ENCODE data around the gene RASA2.
"Not testable (repeated sequence)": the region's sequence is repeated elsewhere in the genome, so short reads cannot be mapped to it uniquely, and the experiment has no call there.

RASA2 gene

DNA sequence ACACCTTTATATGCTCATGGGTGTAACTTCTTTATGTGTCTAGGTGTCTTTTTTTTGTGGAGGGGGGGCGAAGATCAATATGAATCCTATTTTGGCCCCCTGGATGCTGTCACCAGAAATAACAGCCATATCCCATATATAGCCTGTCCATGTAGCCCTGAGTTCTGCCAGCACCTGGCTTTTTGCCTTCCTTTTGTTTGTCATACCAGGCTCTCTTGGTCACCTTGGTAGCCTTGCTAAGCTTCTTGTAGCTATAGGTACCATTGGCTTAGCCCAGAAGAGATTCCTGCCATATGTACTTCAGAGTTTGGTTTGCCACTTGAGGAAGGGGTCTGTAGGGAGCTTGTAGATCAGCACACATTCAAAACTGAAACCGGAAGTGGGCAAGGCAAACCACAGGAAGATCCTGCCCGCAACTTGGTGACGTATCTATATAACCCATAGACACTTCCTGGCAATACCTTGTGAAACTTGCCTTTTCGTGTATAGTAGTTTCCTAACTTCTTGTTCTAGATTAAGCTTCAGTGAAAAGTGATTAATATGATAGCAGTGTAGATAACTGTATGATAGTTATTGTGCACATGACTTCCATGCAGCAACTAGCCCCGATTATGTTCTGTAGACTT is 11.9 kb downstream of the RASA2 start:
- DNase-seq = no peak

DNA sequence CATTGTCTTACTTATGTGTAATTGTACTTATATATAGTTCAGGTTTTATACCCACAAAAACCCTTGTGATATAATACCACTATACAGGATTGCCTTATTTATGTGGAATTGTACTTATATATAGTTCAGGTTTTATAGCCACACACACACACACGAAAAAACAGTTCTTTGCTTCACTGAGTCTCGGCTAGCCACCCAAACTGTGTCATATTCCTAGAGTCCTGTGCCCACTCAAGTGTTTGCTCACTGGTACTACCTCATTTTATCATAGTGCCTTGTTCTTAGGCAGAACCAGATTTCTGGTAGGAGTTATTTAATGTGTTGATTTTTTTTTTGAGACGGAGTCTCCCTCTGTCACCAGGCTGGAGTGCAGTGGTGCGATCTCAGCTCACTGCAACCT is 12.5 kb downstream of the RASA2 start:
- no peak for DNase-seq

DNA sequence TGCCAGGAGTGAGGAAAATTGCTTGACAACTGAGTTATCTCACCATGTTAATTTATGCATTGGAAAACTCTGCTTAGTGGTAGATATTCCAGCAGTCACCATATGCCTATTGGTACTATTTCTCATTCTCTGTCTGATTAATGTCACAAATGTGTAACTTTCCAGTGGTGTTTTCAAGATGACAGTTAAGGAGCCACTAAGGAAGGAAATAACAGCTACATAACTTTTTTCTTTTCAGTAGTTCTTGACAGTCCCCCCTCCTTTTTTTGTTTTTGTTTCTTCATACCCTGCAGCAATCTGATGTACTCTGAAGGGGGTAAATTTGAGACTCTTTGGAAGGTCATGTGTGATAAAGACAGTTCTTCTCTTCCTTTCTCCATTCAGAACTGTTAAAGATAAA is 13.1 kb downstream of the RASA2 start:
- no peak for DNase-seq

DNA sequence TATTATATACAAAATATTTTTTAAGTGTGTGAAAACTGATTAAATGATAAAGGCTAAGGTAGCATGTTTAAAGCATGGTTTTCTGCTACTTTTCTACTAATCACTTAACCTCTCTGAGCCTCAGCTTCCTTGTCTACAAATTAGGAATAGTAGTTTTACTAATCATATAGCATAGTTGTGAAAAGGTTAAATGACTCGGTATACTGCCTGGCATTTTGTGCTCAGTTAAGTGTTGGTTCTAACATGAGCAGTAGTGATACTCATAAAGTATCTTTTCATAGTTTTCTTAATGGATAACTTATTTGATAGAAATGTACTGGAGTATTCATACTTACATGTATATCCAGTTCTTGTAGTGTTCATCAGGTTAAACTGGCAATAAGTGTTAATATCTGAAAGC is 13.6 kb downstream of the RASA2 start:
- no peak for DNase-seq

DNA sequence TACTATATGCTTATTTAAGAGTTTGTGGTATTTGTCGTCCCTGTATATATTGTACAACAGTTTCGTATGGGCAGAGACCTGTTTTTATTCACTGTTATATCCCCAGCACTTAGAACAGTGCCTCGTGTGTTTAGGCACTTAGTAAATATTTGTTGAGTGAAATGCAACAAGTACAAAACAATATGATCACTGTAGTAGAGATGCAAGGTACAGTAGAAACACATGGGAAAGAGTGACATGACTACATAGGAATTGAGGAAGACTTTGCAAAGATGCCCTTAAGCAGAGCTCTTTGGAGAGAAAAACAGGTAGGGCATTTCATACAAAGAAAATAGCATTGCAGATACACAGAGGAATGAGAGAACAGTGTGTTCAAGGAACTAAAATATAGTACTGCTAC is 18.3 kb downstream of the RASA2 start:
- no peak for DNase-seq

DNA sequence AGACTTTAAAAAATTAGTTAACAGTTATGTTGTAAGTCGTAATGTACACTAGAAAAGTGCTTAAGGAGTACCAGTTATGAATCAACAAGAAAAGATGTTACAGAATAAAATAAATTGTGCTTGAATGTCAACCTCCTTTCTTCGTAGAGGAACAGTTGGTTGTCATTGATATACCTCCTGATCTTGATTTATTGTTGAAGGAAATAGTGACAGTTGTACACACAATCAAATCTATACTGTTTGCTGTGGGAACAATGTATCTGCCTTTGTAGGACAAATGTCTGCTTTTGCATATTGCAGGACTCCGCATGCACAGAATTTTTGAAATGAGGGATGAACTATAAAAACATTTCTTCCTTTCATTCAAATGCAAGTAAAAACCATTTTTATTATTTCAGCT is 19.2 kb downstream of the RASA2 start:
- DNase-seq = no peak

DNA sequence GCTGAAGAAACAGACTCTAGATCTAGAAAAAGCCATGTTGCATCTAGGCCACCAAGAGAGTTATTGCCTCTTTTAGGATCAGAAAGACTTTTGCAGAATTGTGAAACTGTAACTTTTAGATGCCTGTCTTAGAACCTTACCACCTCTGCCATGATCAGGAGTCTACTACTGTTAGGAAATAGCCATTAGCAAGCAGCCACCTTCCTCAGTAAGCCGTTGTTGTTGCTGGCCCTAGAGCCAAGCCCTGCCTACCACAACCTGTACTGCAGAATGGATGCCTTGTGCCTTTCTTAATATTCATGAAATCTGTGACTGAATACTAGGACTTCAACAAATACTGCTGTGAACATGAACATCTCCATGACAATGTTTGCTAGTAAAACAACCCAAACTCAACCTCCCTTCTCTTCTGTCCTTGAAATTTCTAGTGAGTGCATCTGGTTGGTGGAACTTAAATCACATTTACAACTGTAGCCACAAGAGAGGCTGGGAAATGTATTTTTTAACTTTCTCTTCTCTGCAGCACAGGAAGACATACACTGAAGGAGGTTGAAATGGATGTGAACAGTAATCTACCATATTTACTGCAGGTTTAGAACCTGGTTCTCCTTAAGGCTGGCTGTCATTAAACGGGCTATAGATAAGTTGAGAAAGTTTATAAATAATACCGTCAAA is 20.7 kb downstream of the RASA2 start:
- DNase-seq = no peak

DNA sequence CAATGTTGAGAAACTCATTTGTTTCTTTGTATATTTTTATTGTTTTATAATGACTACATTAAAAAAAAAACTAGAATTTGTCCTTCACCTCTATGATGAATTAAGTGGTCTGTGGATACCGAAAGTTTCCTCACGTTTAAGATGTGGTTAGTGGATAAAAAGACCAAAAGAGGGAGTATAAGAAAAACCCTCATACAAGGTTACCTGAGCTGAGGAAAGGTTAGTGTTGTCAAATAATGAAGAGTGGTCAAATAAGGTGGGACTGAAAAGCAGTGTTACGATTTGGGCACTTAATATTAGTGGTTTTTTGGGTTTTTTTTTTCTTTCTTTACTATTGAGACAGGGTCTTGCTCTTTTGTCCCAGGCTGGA is 21.2 kb downstream of the RASA2 start:
- DNase-seq = no peak

DNA sequence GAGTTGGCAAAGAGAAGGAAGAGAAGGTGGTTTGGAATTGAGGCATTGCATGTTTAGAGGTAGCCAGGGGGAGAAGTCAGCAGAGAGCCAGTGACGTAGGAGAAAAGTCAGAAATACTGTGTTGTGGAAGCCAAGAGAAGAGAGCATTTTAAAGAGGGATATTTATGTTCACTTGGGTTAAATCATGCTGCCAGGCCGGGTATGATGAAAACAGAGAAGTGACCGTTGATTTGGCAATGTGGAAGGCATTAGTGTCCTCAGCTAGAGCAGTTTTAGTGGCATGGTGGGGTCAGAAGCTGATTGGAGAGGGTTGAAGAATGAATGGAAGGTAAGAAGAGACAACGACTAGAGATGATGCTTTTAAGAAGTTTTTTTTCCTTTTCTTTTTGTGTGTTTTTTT is 24.5 kb downstream of the RASA2 start:
- DNase-seq = no peak

DNA sequence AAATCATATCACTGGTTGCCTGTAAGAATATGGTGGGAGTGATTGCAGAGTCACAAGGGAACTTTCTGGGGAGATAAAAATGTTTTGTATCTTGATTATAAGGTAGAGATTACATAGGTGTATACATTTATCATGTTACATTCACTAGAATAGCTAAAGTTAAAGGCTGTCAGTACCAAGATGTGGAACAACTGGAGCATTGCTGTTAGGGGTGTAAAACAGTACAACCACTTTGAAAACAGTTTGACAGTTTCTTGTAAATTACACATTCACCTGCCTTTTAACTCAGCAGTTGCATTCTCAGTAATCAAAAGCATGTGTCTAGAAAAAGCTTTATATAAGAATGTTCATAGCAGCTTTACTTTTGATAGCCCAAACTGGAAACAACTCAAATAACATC is 27.6 kb downstream of the RASA2 start:
- DNase-seq = no peak

DNA sequence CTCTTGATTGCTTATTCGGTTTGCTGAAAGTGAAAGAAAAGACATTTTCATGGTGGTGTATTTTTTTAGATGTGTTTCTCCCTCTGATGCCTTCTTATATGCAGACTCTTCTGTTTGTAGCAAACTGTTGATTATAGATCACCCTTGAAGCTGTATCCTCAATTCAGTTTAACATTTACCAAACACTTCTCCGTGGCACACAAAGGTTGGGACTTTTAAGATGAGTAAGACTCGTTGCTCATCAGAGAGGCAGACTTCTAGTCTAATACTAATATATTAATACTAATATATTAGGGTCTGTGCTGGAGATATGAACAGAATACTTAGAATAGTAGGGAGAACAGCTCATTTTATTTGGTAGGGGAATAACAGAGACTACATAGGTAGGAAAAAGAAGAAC is 32.8 kb downstream of the RASA2 start:
- DNase-seq = no peak

DNA sequence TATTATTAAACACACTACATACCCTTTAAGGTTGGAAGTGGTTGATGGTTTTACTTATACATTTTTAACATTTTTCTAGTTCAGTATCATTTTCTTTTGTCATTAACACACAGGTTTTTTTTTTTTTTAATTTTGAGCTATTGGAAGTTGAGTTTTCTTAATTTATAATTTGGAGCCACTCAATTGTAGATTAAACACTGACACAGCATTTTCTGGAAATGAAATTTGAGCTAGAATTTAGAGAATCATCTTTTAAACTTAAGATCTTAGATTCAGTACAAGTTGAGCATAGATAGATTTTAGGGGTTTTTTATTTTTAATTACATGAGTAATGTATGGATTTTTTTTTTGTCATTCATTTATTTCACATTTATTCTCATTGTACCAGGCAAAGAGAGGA is 35.0 kb downstream of the RASA2 start:
- DNase-seq = no peak

DNA sequence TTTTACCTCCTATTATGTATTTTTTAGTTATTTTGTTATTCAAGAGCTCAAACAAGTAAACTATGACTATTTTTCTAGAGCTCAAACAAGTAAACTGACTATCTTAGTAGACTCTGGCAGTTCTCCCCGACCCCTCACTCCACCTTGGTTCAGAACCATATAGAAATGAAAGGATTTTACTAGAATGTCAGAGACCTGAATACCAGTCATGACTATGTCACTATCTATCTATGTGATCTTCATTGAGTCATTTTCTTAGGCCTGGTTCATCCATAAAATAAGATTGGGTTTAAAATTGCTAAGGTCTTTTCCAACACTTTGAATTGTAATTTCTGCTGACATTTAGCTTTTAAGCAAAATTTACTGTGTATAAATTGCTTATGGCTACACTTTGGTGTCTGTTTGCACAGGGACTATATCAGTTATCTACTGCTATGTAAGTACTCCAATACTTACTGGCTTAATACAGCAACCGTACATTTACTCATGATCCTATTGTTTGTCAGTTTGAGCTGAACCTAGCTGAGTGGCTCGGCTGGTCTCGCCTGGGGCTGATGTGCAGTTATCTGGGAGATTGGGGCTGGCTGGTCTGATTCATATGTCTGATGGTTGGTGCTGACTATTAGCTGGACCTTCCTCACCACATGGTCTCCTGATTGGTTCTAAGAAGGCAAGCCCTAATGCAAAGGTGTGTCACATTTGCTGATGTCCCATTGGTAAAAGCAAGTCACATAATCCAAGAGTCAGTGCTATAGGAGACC is 37.0 kb downstream of the RASA2 start:
- DNase-seq = no peak

DNA sequence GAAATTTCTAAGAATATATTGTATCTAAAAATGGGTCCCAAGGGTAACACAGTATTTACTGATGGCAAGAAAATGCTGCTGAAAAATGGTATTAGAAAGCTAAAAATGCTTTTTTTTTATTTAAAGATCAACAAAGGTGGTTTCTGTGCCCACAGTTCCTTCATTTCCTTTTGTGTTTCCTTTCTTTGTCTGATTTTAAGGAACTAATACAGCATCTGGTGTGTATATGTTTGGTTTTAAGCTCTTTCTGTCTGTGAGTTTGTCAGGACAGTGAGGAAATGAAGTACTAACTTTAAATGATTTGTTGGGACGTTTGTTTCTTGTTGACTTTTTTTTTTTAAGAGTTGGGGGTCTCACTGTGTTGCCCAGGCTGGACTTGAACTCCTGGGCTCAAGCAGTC is 38.2 kb downstream of the RASA2 start:
- no peak for DNase-seq

DNA sequence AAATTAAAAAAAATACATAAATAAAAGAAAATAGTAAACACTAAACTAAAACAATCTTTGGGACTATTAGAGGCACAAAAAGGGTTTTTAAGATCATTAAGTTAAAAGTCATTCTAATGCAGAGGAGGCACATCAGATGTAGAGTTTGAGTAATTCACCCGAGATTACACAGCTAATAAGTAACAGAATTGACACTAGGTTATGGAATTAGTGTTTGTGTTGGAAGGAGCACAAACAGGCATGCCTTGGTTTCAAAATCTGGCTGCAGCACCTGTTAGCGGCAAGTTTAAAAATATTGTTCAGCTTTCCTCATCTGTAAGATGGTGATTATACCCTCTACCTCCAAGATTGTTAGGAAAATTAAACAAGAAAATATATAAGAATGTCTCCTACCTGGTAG is 39.0 kb downstream of the RASA2 start:
- no peak for DNase-seq

DNA sequence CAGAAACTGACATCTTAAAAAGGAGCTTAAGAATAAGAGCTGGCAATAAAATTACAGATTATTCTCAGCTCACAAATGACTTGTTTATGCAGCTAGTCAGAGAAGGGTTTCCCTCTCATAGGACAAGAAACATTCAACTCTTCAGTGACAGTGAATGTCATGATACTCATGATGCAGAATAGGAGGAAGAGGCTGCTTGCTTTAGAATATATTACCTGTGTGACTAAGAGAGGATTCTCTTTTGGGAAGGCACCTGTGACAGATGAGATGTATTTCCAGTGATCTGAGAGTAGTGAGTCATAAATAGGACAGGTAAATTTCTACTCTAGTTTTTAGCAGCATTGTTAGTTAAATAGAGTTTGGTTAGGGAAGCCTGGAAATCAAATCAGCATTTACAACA is 39.9 kb downstream of the RASA2 start:
- DNase-seq = no peak

DNA sequence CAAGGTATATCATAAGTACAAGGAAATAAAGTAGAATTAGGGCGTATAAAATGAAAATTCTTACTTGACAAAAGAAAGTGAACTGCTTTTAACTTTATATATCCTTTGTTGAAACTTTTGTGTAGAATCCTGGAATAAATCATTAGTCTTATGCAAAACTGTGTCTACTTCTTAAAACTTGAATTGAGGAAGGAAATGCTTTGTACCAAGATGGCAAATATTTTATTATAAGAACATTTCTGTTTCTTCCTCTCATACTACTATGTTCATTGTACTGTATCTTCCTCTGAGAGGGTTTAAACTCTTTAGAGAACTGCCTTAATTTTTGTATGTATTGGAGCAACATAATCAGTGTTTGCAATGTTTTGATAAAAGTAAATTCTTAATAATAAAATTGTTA is 42.0 kb downstream of the RASA2 start:
- DNase-seq = no peak

DNA sequence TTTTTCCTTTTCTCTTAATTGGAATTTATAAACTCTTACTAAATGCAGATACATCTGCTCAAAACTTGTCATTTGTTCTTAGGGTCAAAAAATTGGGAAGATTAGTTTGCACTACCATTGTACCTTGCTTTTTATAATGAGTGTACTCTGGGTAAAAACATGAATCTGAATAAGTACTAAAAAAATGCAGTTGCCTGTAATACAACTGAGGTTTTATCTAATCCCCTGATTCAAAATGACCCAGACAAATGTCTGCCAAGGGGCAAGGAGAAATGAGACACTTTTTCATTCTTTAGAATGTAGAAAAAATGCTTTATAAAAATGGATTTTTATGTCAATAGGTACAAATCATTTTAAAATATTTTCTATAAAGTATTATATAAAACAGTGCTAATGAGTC is 42.4 kb downstream of the RASA2 start:
- no peak for DNase-seq

DNA sequence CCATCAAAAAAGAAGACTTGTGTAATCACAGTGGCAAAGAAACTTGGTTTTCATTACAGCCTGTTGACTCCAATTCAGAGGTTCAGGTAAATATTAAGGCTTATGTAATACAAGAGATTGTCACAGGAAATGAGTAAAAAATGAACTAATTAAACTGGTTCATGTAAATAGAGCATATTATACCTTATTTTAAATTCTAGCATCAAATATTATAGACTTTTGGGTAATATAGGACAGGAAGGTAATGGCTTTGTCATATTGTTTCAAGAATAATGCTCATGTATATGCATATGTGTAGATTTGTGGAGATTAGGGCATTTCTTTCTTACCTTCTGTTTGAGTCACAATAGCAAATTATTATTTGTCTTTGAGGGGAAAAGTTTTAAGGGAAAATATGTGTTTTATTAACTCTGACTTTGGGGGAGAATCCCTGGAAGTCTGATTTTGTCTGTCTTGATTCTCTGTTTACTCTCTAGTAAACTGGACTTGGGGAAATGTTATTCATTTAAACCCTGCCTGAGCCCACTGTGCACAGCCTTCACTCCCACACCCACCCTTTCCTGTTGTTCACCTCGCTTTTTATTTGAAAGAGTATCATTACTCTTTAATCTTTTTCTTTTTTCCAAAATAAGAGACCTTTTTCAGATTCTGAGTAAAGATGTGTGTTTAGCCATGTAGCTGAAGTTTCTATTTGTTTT is 43.0 kb downstream of the RASA2 start:
- no peak for DNase-seq

DNA sequence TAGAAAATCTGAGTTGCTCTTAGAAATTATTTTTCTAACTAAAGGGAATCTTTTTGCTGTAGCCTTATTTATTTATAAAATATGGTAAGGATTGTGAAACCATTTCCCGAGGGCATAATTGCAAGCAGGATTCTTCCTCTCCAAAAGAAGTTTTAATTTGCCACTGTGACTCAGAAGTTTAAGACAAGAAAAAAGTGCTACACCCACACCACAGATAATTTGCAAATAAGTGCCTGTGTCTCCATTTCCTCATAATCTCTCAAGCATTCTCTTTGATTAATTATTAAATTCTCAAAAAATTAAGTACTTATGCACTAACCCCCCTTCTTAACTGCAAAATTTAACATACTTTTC is 43.6 kb downstream of the RASA2 start:
- DNase-seq = no peak

DNA sequence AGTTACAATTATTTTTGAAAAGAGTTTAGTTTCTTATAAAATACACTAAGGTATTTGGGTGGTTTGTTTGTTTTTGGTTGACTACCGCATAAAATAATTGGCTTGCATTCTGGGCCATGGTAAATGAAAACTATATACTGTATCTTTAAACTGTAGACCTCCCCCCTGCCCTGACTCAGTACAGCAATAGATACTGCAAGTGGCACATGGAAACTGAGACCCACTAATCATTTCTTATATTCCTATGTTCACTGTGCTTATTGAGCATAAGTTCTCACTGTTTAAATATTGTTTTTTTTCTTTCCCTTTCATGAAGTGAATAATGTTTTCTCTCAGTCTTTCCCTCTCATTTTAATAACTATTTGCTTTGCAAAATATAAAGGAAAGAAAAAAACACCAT is 45.8 kb downstream of the RASA2 start:
- DNase-seq = no peak

DNA sequence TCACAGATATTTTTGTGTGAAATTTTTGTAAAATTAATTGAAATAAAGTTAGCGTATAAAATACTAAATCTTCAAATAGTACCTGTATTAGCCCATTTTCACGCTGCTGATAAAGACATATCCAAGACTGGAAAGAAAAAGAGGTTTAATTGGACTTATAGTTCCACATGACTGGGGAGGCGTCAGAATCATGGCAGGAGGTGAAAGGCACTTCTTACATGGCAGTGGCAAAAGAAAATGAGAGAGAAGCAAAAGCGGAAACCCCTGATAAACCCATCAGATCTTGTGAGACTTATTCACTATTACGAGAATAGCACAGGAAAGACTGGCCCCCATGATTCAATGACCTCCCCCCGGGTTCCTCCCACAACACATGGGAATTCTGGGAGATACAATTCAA is 49.2 kb downstream of the RASA2 start:
- not testable (repeated sequence) for DNase-seq

DNA sequence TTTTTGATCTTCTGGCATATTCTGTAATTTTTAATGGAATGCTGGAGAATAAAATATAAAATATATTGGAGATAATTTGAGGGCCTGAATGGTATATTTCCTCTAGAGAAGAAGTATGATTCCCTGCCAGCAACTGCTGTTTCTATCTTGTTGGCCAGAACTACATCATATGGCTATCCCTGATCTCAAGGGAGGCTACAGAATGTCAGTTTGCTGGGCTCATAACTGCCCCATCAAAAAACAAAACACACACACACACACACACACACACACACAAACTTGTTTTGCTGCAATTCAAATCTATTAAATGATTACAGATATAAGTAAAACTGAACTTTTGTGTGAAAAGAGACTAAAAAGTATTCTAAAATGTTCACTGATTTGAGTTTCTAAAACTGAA is 51.0 kb downstream of the RASA2 start:
- DNase-seq = no peak
